ENCODE measurements around the gene USP22.

USP22 gene

GRCh38 chr17:21019976-21020586, 22.7 kb downstream of the USP22 start:
- DNase-seq (ENCODE audit: low read depth): peak; percentile 24

- DNase-seq (ENCODE audit: low read depth): no peak
Observed at GRCh38 chr17:21018894-21019293, 23.9 kb downstream of the USP22 start.

- no peak for DNase-seq (ENCODE audit: low read depth)
Observed at GRCh38 chr17:21017861-21018260, 24.9 kb downstream of the USP22 start.

- DNase-seq (ENCODE audit: low read depth): no peak
Observed at GRCh38 chr17:21017256-21017655, 25.6 kb downstream of the USP22 start.

GRCh38 chr17:21016826-21017225, 26.0 kb downstream of the USP22 start:
- no peak for DNase-seq (ENCODE audit: low read depth)

- DNase-seq (ENCODE audit: low read depth): no peak
Observed at GRCh38 chr17:21015564-21015963, 27.2 kb downstream of the USP22 start.

- no peak for DNase-seq (ENCODE audit: low read depth)
Observed at GRCh38 chr17:21014498-21014897, 28.3 kb downstream of the USP22 start.

GRCh38 chr17:21013983-21014382, 28.8 kb downstream of the USP22 start:
- DNase-seq (ENCODE audit: low read depth): no peak

GRCh38 chr17:21012736-21013135, 30.1 kb downstream of the USP22 start:
- no peak for DNase-seq (ENCODE audit: low read depth)

GRCh38 chr17:21010705-21011596, 31.9 kb downstream of the USP22 start:
- no peak for DNase-seq (ENCODE audit: low read depth)

GRCh38 chr17:21008992-21009671, 33.7 kb downstream of the USP22 start:
- DNase-seq (ENCODE audit: low read depth): no peak

GRCh38 chr17:21008160-21008915, 34.5 kb downstream of the USP22 start:
- DNase-seq (ENCODE audit: low read depth): no peak

GRCh38 chr17:21007646-21008045, 35.2 kb downstream of the USP22 start:
- no peak for DNase-seq (ENCODE audit: low read depth)

- no peak for DNase-seq (ENCODE audit: low read depth)
Observed at GRCh38 chr17:21005803-21006202, 37.0 kb downstream of the USP22 start.

GRCh38 chr17:21005367-21005766, 37.4 kb downstream of the USP22 start:
- no peak for DNase-seq (ENCODE audit: low read depth)

- no peak for DNase-seq (ENCODE audit: low read depth)
Observed at GRCh38 chr17:21004016-21004930, 38.5 kb downstream of the USP22 start.

- DNase-seq (ENCODE audit: low read depth): no peak
Observed at GRCh38 chr17:21003007-21003621, 39.7 kb downstream of the USP22 start.

- no peak for DNase-seq (ENCODE audit: low read depth)
Observed at GRCh38 chr17:21002309-21003006, 40.4 kb downstream of the USP22 start.

GRCh38 chr17:21001813-21002221, 41.0 kb downstream of the USP22 start:
- no peak for DNase-seq (ENCODE audit: low read depth)

All from activated T-cell treated with anti-CD3 and anti-CD28 coated beads for 48 hours (primary cell).